AG04449 (cell line): Measurements from ENCODE around the gene CELSR2.
A peak's percentile ranks its signal among the peaks of the same experiment; 100 is the strongest.

Source experiments
- CTCF ChIA-PET: fragments of 350-600 bp; formaldehyde crosslinking; extraction: SDS; loops from one replicate; lab custom pipeline; 2021; ENCODE audit warnings: antibody characterized with exemption; lab: Yijun Ruan, JAX
- POLR2A ChIA-PET: fragments of 400-600, 350-600 bp; formaldehyde crosslinking; extraction: SDS; loops from one replicate; lab custom pipeline; 2020; ENCODE audit warnings: antibody characterized with exemption, inconsistent platforms; lab: Yijun Ruan, JAX
- DNase-seq: peaks from one replicate; pipeline ENCODE4 v3.0.0-alpha.2; 2010; ENCODE audit warnings: low read depth, low spot score
- H3K4me3 ChIP-seq: 2 replicates; pipeline ENCODE4 v1.5.1; 2011; ENCODE audit warnings: low read depth, mild to moderate bottlenecking, control low read depth, low read length
- TF ChIP-seq, protein P1 (sequence below): IDR thresholded peaks from one replicate; pipeline ENCODE4 v1.5.1; 2011; ENCODE audit warnings: mild to moderate bottlenecking, moderate library complexity, low read length, control low read depth, inconsistent platforms; ENCODE audit not compliant: insufficient read depth; ENCODE audit errors: missing control alignments

Gene CELSR2

GRCh38 chr1:109207467-109208103 is 41.8 kb upstream of the CELSR2 start:
- TF ChIP-seq, protein P1, sequence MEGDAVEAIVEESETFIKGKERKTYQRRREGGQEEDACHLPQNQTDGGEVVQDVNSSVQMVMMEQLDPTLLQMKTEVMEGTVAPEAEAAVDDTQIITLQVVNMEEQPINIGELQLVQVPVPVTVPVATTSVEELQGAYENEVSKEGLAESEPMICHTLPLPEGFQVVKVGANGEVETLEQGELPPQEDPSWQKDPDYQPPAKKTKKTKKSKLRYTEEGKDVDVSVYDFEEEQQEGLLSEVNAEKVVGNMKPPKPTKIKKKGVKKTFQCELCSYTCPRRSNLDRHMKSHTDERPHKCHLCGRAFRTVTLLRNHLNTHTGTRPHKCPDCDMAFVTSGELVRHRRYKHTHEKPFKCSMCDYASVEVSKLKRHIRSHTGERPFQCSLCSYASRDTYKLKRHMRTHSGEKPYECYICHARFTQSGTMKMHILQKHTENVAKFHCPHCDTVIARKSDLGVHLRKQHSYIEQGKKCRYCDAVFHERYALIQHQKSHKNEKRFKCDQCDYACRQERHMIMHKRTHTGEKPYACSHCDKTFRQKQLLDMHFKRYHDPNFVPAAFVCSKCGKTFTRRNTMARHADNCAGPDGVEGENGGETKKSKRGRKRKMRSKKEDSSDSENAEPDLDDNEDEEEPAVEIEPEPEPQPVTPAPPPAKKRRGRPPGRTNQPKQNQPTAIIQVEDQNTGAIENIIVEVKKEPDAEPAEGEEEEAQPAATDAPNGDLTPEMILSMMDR = no peak
- CTCF ChIA-PET = interaction anchor here (1.1 to 2.7 kb wide), 3 partner anchors 9 to 194 kb away, joined by 3 to 23 read pairs (median 5); no protein-coding TSS in a partner anchor
- no peak overlapping the region for H3K4me3 ChIP-seq
- POLR2A ChIA-PET = no interaction called here
- no peak for DNase-seq

GRCh38 chr1:109208394-109208793 is 40.9 kb upstream of the CELSR2 start:
- no peak overlapping the region for H3K4me3 ChIP-seq
- TF ChIP-seq, protein P1 = no peak
- CTCF ChIA-PET = interaction anchor here (1.7 to 2.7 kb wide), 2 partner anchors 10 to 190 kb away, joined by 5 to 23 read pairs; no protein-coding TSS in a partner anchor
- no peak for DNase-seq
- POLR2A ChIA-PET = no interaction called here

GRCh38 chr1:109208836-109209463 is 40.4 kb upstream of the CELSR2 start:
- TF ChIP-seq, protein P1 = no peak
- POLR2A ChIA-PET = no interaction called here
- no peak overlapping the region for H3K4me3 ChIP-seq
- DNase-seq = no peak
- CTCF ChIA-PET = interaction anchor here (1.7 to 2.7 kb wide), 2 partner anchors 10 to 190 kb away, joined by 5 to 23 read pairs; no protein-coding TSS in a partner anchor

DNA sequence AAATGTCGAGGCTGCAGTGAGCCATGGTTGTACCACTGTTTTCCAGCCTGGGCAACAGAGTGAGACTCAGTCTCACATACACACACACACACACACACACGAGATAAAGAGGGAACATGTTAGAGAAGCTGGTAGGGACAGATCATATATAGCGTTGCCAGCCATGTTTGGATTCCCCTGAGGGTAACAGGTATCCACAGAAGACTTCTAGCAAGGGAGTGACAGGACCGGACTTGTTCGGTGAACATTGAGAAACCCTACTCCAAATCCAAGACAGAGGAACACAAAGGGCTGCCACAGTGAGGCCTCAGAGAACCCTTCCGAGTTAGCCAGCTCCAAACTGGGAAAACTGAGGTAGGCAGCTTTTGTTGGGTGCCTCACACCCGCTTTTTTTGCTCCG is 39.3 kb upstream of the CELSR2 start:
- H3K4me3 ChIP-seq = no peak overlapping the region
- no peak for DNase-seq
- TF ChIP-seq, protein P1 = no peak
- ChIA-PET POLR2A (no interaction called here), CTCF (interaction anchor here (6.4 kb wide), 1 partner anchor 9 kb away, joined by 100 read pairs; no protein-coding TSS in a partner anchor)

DNA sequence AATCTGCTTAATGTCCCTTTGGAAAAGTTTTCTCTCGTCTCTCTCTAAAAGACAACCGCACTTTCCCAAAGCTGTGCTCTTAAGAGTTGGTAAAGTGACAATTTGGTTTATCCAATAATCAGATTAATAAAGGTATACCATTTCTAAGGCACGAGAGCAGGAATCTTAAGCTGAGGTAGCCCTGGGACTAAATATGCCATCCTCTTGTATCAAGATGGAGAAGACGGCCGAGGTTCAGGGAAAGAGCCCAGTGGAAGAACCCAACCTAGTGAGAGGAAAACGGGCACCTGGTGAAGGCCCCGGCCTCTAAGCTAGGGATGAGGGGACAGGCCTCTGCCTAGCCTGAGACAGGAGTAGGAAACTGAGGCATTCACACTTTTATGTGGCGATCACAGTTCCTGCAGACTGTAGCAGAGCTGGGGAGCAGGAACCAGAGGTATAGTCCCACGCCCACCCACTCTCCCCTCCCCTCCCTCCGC is 36.0 kb upstream of the CELSR2 start:
- CTCF ChIA-PET = interaction anchor here (1.1 to 6.4 kb wide), 9 partner anchors 8 to 319 kb away, joined by 3 to 100 read pairs (median 4); a partner anchor contains a TSS
- TF ChIP-seq, protein P1 = no peak

More for the DNA sequence above, 36.0 kb upstream of the CELSR2 start:
- H3K4me3 ChIP-seq = peak overlapping the region; percentile 47
- no peak for DNase-seq
- POLR2A ChIA-PET = interaction anchor here (1.1 to 2.5 kb wide), 7 partner anchors 11 to 185 kb away, joined by 3 to 18 read pairs (median 5); partner anchors contain the start of genes CELSR2 and SORT1
